ENCODE results near the gene GMDS.

Gene GMDS

GRCh38 chr6:1644516-1645060, 600.8 kb downstream of the GMDS start:
- DNase-seq (ENCODE audit: low read depth), result no peak

- DNase-seq (ENCODE audit: low read depth), result no peak
Measured at GRCh38 chr6:1643830-1644445, 601.5 kb downstream of the GMDS start.

GRCh38 chr6:1643111-1643510, 602.3 kb downstream of the GMDS start:
- DNase-seq (ENCODE audit: low read depth), result no peak

GRCh38 chr6:1641343-1641885, 604.0 kb downstream of the GMDS start:
- DNase-seq (ENCODE audit: low read depth), result no peak

- no peak for DNase-seq (ENCODE audit: low read depth)
Measured at GRCh38 chr6:1640476-1640875, 604.9 kb downstream of the GMDS start.

GRCh38 chr6:1639430-1639829, 606.0 kb downstream of the GMDS start:
- DNase-seq (ENCODE audit: low read depth), result no peak

- DNase-seq (ENCODE audit: low read depth), result no peak
Measured at GRCh38 chr6:1636971-1637871, 608.2 kb downstream of the GMDS start.

- DNase-seq (ENCODE audit: low read depth), result no peak
Measured at GRCh38 chr6:1636272-1636825, 609.1 kb downstream of the GMDS start.

- no peak for DNase-seq (ENCODE audit: low read depth)
Measured at GRCh38 chr6:1635305-1636010, 609.9 kb downstream of the GMDS start.

- no peak for DNase-seq (ENCODE audit: low read depth)
Measured at GRCh38 chr6:1634081-1634480, 611.3 kb downstream of the GMDS start.

- DNase-seq (ENCODE audit: low read depth), result no peak
Measured at GRCh38 chr6:1633366-1634021, 611.9 kb downstream of the GMDS start.

GRCh38 chr6:1631251-1631650, 614.2 kb downstream of the GMDS start:
- no peak for DNase-seq (ENCODE audit: low read depth)

GRCh38 chr6:1630771-1631217, 614.6 kb downstream of the GMDS start:
- DNase-seq (ENCODE audit: low read depth), result no peak

GRCh38 chr6:1630212-1630770, 615.1 kb downstream of the GMDS start:
- no peak for DNase-seq (ENCODE audit: low read depth)

- DNase-seq (ENCODE audit: low read depth), result no peak
Measured at GRCh38 chr6:1629316-1629715, 616.1 kb downstream of the GMDS start.

GRCh38 chr6:1627827-1628560, 617.4 kb downstream of the GMDS start:
- no peak for DNase-seq (ENCODE audit: low read depth)

GRCh38 chr6:1626481-1626880, 618.9 kb downstream of the GMDS start:
- DNase-seq (ENCODE audit: low read depth), result no peak

- no peak for DNase-seq (ENCODE audit: low read depth)
Measured at GRCh38 chr6:1625794-1626435, 619.5 kb downstream of the GMDS start.

GRCh38 chr6:1624851-1625781, 620.3 kb downstream of the GMDS start:
- DNase-seq (ENCODE audit: low read depth), result no peak
